ENCODE results near the gene OSGEP.

Gene OSGEP

DNA sequence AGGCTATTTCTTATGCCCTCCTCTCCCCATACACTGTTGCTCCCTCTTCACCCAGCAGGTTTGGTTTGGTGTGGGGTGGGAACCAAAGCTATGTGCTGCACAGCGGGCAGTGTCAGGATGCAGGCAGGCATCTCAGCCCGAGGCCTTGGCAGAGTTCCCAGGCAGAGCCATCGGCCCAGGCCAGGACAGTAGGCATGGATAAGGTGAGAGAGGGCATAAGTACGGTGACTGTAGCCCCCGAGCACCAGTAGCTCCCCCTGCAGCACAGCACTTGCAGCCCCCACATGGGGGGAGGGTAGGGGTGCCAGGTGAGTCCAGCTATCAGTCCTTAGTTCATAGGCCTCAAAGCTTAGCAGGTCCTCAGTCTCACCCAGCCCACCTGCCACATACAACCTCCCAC, 25.8 kb downstream of the OSGEP start:
- no peak for DNase-seq

DNA sequence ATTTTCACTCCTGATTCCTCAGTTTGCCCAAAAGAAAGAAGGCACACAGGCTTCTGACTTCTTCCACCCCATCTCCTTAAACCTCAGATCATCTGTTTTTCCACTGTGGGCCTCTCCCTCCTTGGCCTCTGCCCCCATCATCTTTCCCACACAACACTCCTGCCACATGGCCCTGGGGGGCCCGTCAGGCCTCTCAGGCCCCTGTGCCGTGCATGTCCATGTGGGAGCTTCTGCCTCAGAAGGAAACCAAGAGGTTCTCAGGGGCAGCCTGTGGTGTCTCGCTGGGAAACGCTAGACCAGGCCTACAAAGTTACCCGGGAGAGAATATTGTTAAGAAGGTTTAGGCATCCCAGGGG, 26.6 kb downstream of the OSGEP start:
- DNase-seq = no peak

DNA sequence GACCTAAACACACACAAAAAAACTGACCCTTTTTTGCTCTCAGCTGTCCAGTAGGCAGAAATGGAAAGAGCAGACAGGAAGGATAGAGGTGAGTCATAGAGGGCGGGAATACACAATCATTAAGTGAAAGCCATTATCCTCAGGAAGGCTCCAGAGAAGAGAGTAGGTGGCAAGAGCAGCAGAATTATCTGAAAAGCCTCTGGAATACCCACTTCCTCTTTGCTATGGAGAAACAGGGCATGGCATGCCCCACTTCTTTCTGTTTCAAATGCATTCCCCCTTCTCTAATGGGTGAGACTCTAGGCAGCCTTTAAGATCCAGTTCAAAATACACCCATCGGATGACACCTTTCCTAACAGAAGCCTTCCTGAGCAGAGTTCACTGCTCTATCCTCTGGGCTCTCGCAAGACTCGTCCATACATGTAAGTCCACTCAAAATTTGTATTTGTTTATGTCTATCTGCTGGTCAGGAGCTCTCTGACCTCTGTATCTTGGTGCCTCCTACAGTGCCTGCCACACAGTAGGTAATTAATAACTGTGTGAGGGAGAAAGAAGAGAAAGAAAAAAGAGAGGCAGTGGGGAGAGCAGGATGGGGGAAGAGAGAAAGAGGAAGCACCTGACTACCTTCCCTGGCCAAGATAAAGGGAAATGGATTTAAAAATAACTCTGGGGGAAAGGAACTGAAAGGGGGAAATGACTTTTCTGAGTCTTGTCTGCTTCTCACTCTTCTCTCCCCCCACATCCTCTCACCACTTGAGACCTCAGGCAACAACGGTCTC, 27.2 kb downstream of the OSGEP start:
- DNase-seq = no peak

DNA sequence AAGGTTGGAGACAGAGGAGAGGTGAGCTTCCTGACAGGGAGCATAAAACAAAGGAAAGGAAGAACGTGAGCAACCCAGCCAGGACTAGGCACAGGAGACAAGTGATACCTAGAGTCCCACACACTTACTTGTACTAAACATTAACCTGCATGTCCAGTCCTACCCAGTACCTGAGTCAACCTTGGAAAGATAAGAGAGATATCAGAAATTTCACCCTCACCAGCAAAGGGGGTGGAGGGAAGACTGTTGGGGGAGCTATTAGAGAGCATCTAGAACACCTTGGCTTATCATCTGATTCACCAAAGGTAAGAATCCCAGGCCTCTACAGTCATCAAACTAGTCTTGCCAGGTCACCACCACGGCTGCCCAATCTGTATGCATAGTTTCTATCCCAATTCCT, 29.8 kb downstream of the OSGEP start:
- no peak for DNase-seq

DNA sequence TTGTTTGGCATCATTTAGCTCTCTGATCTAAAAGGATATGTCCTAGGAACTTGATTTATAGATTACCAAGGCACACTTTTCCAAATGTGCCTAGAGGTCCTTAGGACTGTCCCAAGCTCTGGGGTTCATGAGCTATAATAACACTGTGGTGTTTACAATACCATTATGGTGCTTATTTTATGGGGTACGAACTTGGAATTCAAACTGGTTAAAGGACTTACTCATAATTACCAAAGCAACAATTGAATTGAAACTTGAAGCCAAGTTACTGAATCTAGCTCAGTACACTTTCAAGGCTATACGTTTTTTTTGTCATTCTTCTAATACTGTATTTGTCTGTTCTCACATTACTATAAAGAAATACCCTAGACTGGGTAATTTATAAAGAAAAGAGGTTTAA, 31.7 kb downstream of the OSGEP start:
- DNase-seq = no peak

DNA sequence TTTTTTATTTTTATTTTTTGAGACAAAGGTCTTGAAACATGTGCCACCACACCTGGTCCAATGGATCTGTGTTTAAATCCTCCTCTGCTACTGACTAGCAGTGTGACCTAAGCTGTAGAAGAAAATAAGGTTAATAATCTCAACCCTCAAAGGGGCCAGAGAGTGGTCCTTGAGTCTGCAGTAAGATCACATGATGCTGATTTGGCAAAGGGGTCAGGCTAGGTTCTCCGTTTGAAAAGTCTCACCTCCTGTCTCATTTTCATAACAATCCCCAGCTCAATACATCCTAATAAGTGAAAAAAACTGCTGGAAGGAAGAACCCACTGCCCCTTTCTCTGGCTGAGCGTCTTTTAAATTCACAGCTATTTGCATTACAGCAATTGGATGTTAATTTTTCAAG, 33.3 kb downstream of the OSGEP start:
- no peak for DNase-seq

DNA sequence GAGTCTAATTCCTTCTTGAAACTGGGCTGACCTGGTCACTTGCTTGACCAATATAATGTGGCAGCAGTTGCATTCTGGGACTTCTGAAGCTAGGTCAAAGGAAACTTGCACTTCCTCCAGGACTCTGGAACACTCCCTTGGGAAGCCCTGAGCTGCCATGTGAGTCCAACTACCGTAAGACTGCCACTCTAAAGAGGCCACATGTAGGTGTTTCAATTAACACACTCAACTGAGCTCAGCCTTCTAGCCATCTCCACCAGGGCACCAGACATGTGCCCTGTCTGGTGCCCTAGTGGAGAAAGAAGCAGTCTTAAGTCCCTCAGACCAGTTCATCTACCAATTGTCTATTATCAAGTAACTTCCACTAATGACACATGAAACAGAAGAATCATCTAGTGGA, 35.2 kb downstream of the OSGEP start:
- no peak for DNase-seq

DNA sequence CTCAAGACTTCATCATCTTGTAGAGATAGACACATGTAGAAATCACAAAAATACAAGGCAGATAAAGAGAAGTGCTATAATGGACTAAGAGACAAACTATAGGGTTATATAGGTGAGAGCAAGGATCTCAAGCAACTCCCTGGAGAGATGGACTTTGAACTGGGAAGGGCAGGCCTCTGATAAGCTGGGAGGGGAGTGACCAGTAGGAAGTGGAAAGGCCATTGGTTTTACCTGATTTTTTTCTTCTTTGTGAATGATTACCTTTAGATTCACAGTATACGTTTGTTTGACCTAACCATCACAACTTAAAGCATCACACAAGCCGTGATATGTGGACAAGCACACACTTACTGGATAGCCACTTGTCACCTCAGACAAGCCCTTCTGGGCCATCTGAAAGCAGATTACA, 36.1 kb downstream of the OSGEP start:
- no peak for DNase-seq

DNA sequence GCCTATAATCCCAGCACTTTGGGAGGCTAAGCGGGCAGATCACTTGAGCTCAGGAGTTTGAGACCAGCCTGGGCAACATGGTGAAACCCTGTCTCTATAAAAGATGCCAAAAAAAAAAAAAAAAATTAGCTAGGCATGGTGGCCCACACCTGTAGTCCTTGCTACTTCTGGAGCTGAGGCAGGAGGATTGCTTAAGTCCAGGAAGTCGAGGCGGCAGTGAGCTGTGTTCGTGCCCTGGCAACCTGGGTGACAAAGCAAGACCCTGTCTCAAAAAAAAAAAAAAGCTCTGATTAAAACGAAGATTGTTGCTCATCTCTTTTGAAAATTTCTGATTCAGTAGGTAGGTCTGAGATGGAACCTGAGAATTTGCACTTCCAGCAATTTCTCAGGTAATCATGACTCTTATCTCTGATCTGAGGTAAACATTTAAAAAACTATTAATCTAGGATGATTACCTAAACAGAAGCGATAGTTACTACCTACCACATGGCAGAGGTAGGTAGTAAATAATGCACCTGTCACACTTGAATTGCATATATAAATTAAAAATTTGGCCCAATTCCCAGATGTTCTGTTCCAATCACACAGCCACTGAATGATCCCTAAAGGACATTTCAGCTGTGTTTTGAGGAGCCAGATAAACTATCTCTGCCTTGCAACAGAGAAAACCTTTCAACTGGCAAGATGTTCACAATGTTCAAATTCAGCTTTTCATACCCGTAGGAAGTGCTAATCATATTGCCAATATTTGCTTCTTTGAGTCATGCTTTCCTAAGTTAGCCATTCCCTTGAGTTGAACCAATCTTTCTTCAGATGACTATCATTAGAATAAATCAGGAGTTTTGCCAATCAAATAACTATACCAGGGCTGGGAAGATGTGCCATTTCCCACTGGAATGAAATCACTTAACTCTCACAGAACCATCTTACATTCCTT, 37.1 kb downstream of the OSGEP start:
- no peak for DNase-seq

DNA sequence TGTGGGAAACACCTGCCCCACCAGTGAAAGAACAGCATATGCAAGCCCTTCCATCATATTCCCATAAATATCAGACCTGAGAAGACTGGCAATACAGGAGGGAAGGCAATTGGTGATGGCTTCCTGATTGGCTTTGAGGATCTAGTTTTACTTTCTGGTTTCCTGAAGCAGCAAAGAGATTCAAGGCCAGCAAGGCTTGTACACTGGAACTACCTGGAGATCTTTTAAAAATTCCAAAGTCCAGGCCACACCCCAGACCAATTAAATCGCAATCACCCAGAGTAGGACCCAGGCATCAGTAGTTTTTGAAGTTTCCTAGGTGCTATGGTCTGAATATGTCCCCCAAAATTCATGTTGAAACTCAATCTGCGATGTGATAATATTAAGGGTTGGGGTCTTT, 38.4 kb downstream of the OSGEP start:
- DNase-seq = no peak

DNA sequence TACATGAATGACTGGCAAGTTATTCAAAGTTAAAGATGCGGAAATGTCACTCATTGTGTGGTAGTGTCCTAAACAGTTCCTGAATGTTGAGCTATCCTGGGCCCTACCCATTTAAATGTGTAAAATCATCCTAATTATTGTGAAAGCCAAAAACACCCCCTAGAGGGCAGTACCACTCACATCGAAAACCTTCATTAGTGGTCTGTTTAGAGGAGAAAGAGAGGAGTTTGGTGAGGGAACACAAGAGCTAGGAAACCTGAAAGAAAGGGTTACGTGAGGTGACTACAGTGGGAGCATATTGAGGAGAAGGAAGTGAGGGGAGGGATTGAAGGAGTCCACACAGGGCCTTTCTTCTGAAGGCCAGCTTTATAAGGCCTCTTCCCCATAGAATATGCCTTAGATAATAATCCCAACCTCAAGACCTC, 38.8 kb downstream of the OSGEP start:
- peak; percentile 17 for DNase-seq

DNA sequence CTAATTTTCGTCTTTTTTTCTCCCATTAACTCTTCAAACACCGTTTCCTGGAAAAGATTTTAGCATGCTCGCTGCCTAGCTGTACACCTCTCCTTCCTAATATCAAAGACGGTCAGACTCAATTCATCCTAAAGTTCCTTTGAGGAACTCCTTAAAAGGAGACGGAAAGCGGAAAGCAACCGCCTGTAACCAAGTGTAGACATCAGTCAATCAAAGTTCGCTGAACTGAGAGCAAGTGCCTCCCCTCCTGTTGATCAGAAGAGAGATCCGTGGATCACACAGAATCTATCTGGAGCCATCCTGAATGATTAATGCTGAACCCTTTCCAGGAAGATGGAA, 40.9 kb downstream of the OSGEP start:
- DNase-seq = peak; percentile 10

DNA sequence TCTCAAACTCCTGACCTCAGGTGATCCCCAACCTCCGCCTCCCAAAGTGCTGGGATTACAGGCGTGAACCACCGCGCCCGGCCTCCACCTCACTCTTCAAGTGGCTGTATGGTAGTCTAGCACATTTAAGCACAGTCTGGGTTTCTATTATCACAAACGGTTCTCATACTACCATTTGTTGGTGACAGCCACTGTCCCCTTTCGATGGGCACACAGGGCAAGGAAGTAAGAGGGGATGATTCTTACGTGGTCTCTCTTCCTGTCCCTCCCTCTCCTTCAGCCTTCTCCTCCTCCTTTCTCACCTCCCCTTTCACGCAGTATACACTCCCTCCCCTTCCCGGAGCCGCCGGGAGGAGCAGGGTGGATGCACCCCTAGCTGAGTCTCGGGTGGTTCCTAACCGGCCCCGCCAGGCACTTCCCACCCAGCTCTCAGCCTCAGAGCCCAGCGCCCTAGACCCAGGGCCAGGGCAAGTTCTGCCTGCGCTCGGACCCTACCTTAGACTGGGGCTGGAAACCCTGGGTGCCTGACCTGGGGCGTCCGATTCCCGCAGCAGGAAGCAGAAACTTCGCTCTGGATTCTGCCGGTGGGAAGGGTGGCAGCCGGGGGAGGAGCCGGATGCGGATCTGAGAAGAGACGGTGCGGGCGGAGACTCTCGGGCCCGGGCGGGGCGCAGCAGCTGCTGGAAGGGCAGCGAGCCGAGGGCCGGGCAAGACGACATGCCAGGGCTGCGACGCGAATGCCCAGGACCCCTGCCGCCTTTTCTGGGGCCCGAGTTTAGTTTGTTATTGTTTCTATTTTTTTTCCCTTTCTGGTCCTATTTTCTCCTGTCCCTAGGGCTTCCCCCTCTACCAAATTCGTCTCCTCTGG, 41.5 kb downstream of the OSGEP start, which contains the start of gene TEP1:
Gene TEP1, minus strand, starts transcription at position 626 of the 868 bp plus-strand sequence. CDS start 5,062 bp downstream, outside the sequence.
- peak; percentile 77 for DNase-seq

DNA sequence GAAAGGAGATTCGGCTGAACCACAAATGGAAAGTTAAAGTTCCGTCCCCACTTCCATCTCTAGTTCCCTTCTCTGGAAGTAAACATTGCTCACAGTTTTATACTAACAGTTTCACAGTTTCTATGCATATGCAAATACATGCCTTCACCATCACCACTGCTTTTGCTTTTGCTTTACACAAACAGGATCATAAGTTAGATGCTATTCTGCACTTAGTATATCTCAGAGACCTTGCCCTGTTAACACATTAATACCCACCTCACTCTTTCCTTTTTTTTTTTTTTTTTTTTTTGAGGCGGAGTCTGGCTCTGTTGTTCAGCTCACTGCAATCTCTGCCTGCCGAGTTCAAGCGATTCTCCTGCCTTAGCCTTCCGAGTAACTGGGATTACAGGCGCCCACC, 42.2 kb downstream of the OSGEP start:
- no peak for DNase-seq

DNA sequence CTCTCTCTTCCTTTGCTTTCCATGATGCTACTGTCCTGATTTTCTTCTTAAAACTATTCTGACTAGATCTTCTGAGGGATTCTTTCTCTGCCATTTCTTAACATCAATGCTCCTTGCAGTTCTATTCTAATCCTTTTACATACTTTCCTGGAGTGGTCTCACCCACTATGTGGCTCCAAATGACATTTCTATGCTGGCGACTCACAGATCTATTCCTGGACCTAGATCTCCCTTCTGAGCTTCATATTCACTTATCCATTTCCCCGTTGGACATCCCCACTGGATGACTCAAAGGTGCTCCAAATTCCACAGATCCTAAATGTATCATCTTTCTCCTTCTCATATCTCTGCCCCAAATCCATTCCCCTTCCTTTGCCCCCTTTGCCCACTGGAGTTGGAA, 45.4 kb downstream of the OSGEP start:
- DNase-seq = no peak

DNA sequence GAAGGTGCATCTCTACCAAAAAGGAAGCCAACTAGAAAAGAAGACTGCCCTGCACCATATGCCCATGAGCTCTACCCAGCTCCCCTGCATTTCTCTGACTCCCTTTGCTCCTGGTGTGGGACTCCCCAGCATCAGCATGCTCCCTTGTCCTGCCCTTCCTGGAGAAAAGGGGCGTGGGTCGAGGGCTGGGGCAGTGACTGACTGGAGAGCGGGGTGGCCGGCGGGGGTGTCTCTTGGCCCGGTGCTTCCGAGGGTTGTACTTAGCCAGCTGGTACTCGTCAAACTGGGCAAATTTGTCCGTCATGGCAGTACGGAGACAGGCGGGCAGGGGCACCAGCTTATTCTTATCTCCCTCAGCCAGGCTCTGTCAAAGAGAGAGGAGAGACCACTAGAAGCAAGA, 51.1 kb downstream of the OSGEP start:
- DNase-seq = no peak

DNA sequence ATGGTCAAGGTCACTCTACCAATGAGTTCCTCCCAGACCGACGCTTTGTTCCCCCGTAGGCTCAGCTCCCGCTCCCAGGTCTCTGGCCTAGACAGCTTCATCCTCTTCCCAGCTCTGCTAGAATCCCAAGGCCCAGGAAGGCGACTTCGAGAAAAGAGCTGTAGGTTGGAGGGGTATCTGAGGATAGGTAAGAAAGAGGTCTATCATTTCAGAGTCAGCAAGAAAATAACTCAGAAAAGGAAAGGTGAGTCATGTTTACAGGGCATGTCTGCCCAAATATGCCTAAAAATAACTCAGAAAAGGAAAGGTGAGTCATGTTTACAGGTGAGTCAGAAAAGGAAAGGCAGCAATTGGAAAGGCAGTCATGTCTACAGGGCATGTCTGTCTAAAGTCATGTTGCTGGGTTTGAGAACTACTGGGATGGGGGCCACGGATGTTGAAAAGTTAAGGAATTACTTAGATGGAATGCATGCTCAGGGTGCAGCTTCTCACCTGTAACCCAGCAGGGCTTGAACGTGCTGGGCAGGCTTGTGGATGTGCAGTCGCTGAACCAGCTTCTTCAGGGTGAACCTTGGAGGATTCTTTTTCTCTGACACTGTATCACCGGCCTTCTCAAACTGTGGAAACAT, 53.5 kb downstream of the OSGEP start:
- DNase-seq = peak; percentile 14

DNA sequence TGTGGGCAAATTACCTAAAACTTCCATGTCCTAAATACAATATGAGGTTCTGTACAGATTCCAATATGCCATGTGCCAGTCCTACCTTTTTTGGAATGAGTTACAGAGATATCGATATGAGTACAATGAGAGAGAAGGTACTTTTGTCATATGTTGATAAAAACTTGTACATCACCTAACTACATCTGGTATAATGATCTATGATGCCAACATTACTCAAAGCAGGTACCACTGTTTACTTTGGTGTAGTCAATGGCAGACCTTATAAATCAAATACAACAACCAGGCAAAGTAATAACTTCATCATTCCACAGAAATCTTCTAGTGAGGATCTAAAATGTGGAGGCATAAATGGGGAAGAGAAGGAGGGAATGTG, 54.0 kb downstream of the OSGEP start:
- DNase-seq = no peak

DNA sequence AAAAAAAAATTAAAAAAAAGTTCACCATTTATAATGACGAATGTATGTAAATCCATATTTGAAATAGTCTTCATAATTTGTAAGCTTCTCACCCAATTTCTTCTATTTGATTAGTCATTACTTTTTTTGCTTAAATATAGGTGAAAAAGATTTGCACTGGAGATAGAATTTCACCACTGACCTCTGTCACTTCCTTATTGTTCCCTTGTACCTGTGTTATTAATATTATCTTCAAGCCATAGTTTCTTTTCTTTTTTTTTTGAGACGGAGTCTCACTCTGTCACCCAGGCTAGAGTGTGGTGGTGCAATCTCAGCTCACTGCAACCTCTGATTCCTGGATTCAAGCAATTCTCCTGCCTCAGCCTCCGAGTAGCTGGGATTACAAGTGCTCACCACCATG, 57.1 kb downstream of the OSGEP start:
- no peak for DNase-seq
